HCT116 (cell line): ENCODE results near the gene STAMBPL1.

Experiments used
- CTCF ChIP-seq, 3 experiments: fragments of 200-600 bp in 1 of 3; sonication (generic) in 1 of 3; IDR thresholded peaks in 2 of 3; conservative IDR thresholded peaks in 1 of 3; 2 replicates each; pipeline ENCODE4 v1.5.1; 2012 to 2017; ENCODE audit warnings: low read depth in 2 of 3, low read length in 2 of 3, antibody characterized with exemption in 1 of 3, borderline replicate concordance in 1 of 3, control low read depth in 1 of 3, mild to moderate bottlenecking in 1 of 3, mixed read lengths in 1 of 3, mixed run types in 1 of 3, moderate library complexity in 1 of 3; ENCODE audit not compliant: insufficient read depth in 1 of 3
- EZH2 ChIP-seq: fragments of 200-600 bp; sonication (generic); IDR thresholded peaks from 2 replicates; pipeline ENCODE4 v1.6.1; 2017; ENCODE audit warnings: antibody characterized with exemption, mixed run types
- POLR2A ChIP-seq: IDR thresholded peaks from 2 replicates; pipeline ENCODE4 v1.7.0; 2011; ENCODE audit warnings: borderline replicate concordance; ENCODE audit not compliant: insufficient read depth, insufficient read length; ENCODE audit errors: extremely low read depth
- POLR2AphosphoS5 ChIP-seq: IDR thresholded peaks from 2 replicates; pipeline ENCODE4 v1.6.1; 2011; ENCODE audit warnings: mild to moderate bottlenecking, low read depth, low read length, moderate library complexity
- REST ChIP-seq: IDR thresholded peaks from 2 replicates; pipeline ENCODE4 v1.6.1; 2012; ENCODE audit warnings: low read depth
- ZBTB33 ChIP-seq: IDR thresholded peaks from 2 replicates; pipeline ENCODE4 v1.6.1; 2011; ENCODE audit warnings: mild to moderate bottlenecking, low read length, moderate library complexity; ENCODE audit not compliant: insufficient replicate concordance; ENCODE audit errors: extremely low read depth

- TF ChIP-seq CTCF (IDR thresholded peaks at IDR 0.05 in 2 of 3, conservative IDR thresholded peaks at IDR 0.05 in 1 of 3; ENCODE audit: borderline replicate concordance in 1 of 3, insufficient read depth in 1 of 3, low read depth in 2 of 3, low read length in 2 of 3), result no peak
- TF ChIP-seq POLR2A, result no peak
- TF ChIP-seq REST, result no peak
- TF ChIP-seq EZH2, result no peak
- no peak for TF ChIP-seq POLR2AphosphoS5
- no peak for TF ChIP-seq ZBTB33
These were observed 43.5 kb downstream of the STAMBPL1 start for GRCh38 chr10:88923520-88923919.
